HepG2 (cell line): ENCODE results near the gene KRT27. TPM values are rescaled to one million over a fixed set of nuclear protein-coding genes. Genes with fewer than 3 reads are reported as not detected.

Experiments
- ATAC-seq: fragments of 200-7000 bp; cut with Tn5 transposase; 3 replicates; pipeline ENCODE4 v1.9.1; 2020; ENCODE audit warnings: mild to moderate bottlenecking, moderate library complexity
- BruUV-seq: library from RNA; stranded (reverse); fragments of 400-500 nt; replicated peaks from 2 replicates; lab custom pipeline; 2021; lab: Mats Ljungman, UMichigan
- CTCF ChIA-PET: fragments of 300-600 bp; formaldehyde crosslinking; extraction: SDS; loops from one replicate; lab custom pipeline; 2021; ENCODE audit warnings: low total read pairs, inconsistent platforms, low intra/inter-chr PET ratio; lab: Yijun Ruan, JAX
- POLR2A ChIA-PET: fragments of 350-600 bp; sonication (Branson Sonifier 250); formaldehyde crosslinking; loops from one replicate; lab custom pipeline; 2020; ENCODE audit warnings: antibody characterized with exemption, inconsistent platforms; lab: Yijun Ruan, JAX
- DNase-seq: peaks from one replicate; pipeline ENCODE4 v3.0.0-alpha.2; 2015; ENCODE audit warnings: low spot score
- FAIRE-seq: peaks from 3 replicates; lab custom pipeline; 2011; peaks lifted over from hg19 to GRCh38; lab: Jason Lieb, UNC
- H2AFZ ChIP-seq: one replicate; pipeline ENCODE4 v1.6.1; 2011; ENCODE audit warnings: low read length, inconsistent platforms
- H3K27ac ChIP-seq: fragments of 300-600 bp; 3 replicates; pipeline ENCODE4 v1.8.0; 2011; ENCODE audit warnings: mixed run types, mild to moderate bottlenecking, mixed read lengths, low read length, inconsistent platforms; ENCODE audit not compliant: insufficient read depth; ENCODE audit errors: extremely low read length
- H3K27me3 ChIP-seq, 2 experiments: fragments of 200-600 bp in 1 of 2; 2 replicates in 1 of 2; 3 replicates in 1 of 2; pipeline versions ENCODE4 v1.6.0 to v1.8.0; 2011; ENCODE audit warnings: low read length in 2 of 2, mild to moderate bottlenecking in 2 of 2, moderate library complexity in 2 of 2, inconsistent platforms in 1 of 2; ENCODE audit not compliant: insufficient read depth in 2 of 2, control insufficient read depth in 1 of 2
- H3K36me3 ChIP-seq, 2 experiments: fragments of 200-600 bp in 1 of 2; replicated peaks in 1 of 2; 2 replicates in 1 of 2; 3 replicates in 1 of 2; pipeline versions ENCODE4 v1.5.1 to v1.8.0; 2011; ENCODE audit warnings: low read length in 2 of 2, inconsistent platforms in 1 of 2; ENCODE audit not compliant: insufficient read depth in 2 of 2, control insufficient read depth in 1 of 2
- H3K4me1 ChIP-seq: 2 replicates; pipeline ENCODE4 v1.5.1; 2012; ENCODE audit warnings: low read length, inconsistent platforms; ENCODE audit not compliant: insufficient read depth
- H3K4me2 ChIP-seq: 2 replicates; pipeline ENCODE4 v1.6.0; 2011; ENCODE audit warnings: low read depth, low read length, inconsistent platforms
- H3K4me3 ChIP-seq, 3 experiments: fragments of 200-600 bp in 1 of 3; sonication (generic), shearing (Covaris generic) in 1 of 3; replicated peaks in 1 of 3; 2 replicates each; pipeline ENCODE4 v1.5.1; 2011 to 2016; ENCODE audit warnings: low read length in 3 of 3, inconsistent platforms in 2 of 3, low read depth in 2 of 3, mild to moderate bottlenecking in 2 of 3, control low read depth in 1 of 3, mixed read lengths in 1 of 3; ENCODE audit not compliant: insufficient read depth in 1 of 3
- H3K79me2 ChIP-seq: one replicate; pipeline ENCODE4 v1.6.1; 2011; ENCODE audit warnings: low read length, inconsistent platforms; ENCODE audit not compliant: insufficient read depth
- H3K9ac ChIP-seq: 2 replicates; pipeline ENCODE4 v1.6.0; 2011; ENCODE audit warnings: mild to moderate bottlenecking, low read depth, low read length, inconsistent platforms; ENCODE audit not compliant: insufficient read depth
- H3K9me3 ChIP-seq: 2 replicates; pipeline ENCODE4 v1.5.1; 2012; ENCODE audit warnings: mild to moderate bottlenecking, low read length
- H4K20me1 ChIP-seq: 2 replicates; pipeline ENCODE4 v1.6.0; 2011; ENCODE audit warnings: inconsistent platforms, mild to moderate bottlenecking, low read length, moderate library complexity; ENCODE audit not compliant: insufficient read depth
- ISL2 ChIP-seq: sonication (generic); formaldehyde crosslinking; IDR thresholded peaks from 2 replicates; pipeline ENCODE4 v1.5.0; 2020; ENCODE audit warnings: missing genetic modification reagents
- XBP1 ChIP-seq: sonication (generic); formaldehyde crosslinking; IDR thresholded peaks from 2 replicates; pipeline ENCODE4 v1.5.0; 2020; ENCODE audit warnings: missing genetic modification reagents
- ZNF451 ChIP-seq: sonication (generic); formaldehyde crosslinking; IDR thresholded peaks from 2 replicates; pipeline ENCODE4 v1.5.0; 2020; ENCODE audit warnings: mild to moderate bottlenecking, missing genetic modification reagents
- ZNF883 ChIP-seq: sonication (generic); formaldehyde crosslinking; IDR thresholded peaks from 2 replicates; pipeline ENCODE4 v1.5.1; 2020; ENCODE audit warnings: mild to moderate bottlenecking, missing genetic modification reagents; ENCODE audit errors: not compliant biosample characterization
- WGBS: methylation state at CpG from one replicate; pipeline ENCODE4 v1.1.6; 2017; ENCODE audit warnings: low lambda C conversion rate; 5-methylcytosine and 5-hydroxymethylcytosine counted together
- in situ Hi-C: cut with HindIII; loops from 2 replicates; pipeline ENCODE4 v1.10.0; 2017; ENCODE audit warnings: low pct_unique_long_range_greater_than_20kb; ENCODE audit not compliant: extremely low pct_ligation_motif_present
- intact Hi-C: fragments of 100-400 bp; cut with micrococcal nuclease; formaldehyde crosslinking; loops from one replicate; pipeline ENCODE4 v1.10.0; 2022; ENCODE audit not compliant: unreplicated experiment
- polyA plus RNA-seq, 8 experiments: library from polyadenylated mRNA; depleted of rRNA in 3 of 8; stranded (reverse) in 7 of 8; unstranded in 1 of 8; fragments of >200 nt; fragmentation: Illumina TruSeq in 4 of 8; extraction: Trizol in 4 of 8; gene quantifications; 2 replicates each; pipeline versions ENCODE4 v1.2.1 to v1.2.3, GENCODE V29; 2011 to 2016; ENCODE audit warnings: low read depth in 4 of 8, missing spikeins in 1 of 8, mixed read lengths in 1 of 8; ENCODE audit not compliant: insufficient read depth in 1 of 8
- total RNA-seq, 5 experiments: library from RNA; depleted of rRNA; stranded (reverse); fragments of >200 nt; fragmentation: Illumina TruSeq; extraction: Trizol; gene quantifications; 2 replicates each; pipeline ENCODE4 v1.2.3, GENCODE V29; 2016; ENCODE audit warnings: low read depth in 1 of 5
- TF ChIP-seq, protein P1 (sequence below): sonication (generic); formaldehyde crosslinking; IDR thresholded peaks from 2 replicates; pipeline ENCODE4 v1.8.1; 2023; ENCODE audit warnings: mild to moderate bottlenecking, moderate library complexity, missing genetic modification reagents

Gene KRT27
- total and polyA plus RNA-seq, 2 of the 13 experiments (the other 11 are each of a cell fraction or from before 2014, with no cell fraction given) = not detected

GRCh38 chr17:40791787-40792436 is 9.6 kb upstream of the KRT27 start (continued):
- TF ChIP-seq ISL2 (CRISPR knock-in tag) (no peak), XBP1 (CRISPR knock-in tag) (no peak), ZNF451 (CRISPR knock-in tag) (no peak)
- TF ChIP-seq, protein P1, sequence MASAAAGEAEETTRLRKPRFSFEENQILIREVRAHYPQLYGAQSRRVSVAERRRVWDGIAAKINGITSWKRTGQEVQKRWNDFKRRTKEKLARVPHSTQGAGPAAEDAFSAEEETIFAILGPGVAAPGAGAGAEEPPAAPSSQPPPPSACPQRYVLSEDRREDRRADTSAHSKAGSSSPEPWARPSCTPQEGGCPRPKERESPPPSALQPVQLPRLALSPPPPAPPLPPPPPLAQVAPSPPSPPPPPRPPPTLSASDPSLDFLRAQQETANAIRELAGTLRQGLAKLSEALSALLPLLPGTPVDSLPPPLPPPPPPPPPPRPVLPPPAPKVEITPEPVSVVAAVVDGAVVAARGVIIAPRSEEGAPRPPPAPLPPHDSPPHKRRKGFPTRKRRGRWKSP (CRISPR knock-in tag) = no peak

DNA sequence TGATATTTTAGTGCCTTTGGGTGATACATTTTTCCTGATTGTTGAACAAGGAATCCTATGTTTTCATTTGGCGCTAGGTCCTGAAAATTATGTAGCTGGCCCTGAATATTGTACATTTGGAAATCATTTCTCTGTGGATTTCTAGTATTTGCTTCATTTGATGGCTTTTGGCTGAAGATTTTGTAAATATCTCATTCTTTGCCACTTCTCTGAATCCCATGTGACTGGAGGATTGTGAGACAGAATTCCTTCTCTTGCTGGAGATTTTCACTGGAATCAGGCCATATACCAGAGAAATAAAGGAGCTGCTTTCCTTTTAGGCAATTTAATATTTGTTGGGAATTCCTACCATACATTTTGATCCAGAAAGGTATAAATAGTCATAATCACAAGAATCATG is 8.8 kb upstream of the KRT27 start:
- POLR2A ChIA-PET = no interaction called here

More for the DNA sequence above, 8.8 kb upstream of the KRT27 start:
- ATAC-seq (no peak), DNase-seq (no peak), FAIRE-seq (no peak)
- no peak for TF ChIP-seq ZNF883
- CTCF ChIA-PET = interaction anchor here (2.0 to 3.5 kb wide), 2 partner anchors 172 to 175 kb away, joined by 37 to 44 read pairs; no protein-coding TSS in a partner anchor
- H3K9ac ChIP-seq = no peak overlapping the region
- H3K27me3 ChIP-seq = peaks cover 0 to 31% of the 10 kb centered on the region in 2 experiments; a peak in 3 of 5 replicates
- no peak overlapping the region for H2AFZ ChIP-seq
- H3K4me1 ChIP-seq = no peaks in the 10 kb centered on the region
- no peaks in the 10 kb centered on the region for H4K20me1 ChIP-seq
- H3K36me3 ChIP-seq = no peaks in the 10 kb centered on the region
- BruUV-seq = no TSS peak
- 68% methylated on average over 1 of the region's 1 CpG for WGBS
- intact Hi-C loops (no loop called here), in situ Hi-C loops (loop anchor here (5.0 kb wide), 1 partner anchor 174 kb away; no protein-coding TSS in a partner anchor)
- H3K79me2 ChIP-seq = no peaks in the 10 kb centered on the region
- no peak overlapping the region for H3K27ac ChIP-seq
- no peak overlapping the region for H3K4me3 ChIP-seq
- H3K9me3 ChIP-seq = no peaks in the 10 kb centered on the region
- no peak overlapping the region for H3K4me2 ChIP-seq
